Measurements from ENCODE around the gene GAB2. TPM values are rescaled to one million over a fixed set of nuclear protein-coding genes. Genes with fewer than 3 reads are reported as not detected.

Gene GAB2
- total RNA-seq, 1 donor from 2014 or later, result 14.9 TPM

DNA sequence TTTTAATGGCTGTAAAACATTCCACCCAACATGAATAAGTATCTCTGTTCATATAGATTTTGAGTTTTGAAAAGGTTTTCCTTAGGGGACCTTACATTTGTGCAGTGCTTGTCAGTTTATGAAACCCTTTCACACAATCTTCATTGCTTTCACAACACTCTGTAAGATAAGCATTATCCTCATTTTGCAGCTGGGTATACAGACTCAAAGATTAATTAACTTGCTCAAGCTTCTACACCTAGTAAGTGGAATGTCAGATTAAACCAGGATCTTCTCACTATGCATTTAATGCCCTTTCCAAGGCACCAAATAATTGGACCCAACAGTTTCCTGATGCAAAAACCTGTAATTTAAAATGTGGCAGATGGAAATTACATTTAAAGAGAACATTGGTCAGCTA lies 11.6 kb upstream of the GAB2 start:
- intact Hi-C loops (cut with DNase I), result no loop called here
- DNase-seq (no peak), ATAC-seq (ENCODE audit: poor library complexity) (no peak)

- no peak for DNase-seq
- intact Hi-C loops (cut with DNase I), result no loop called here
- ATAC-seq (ENCODE audit: poor library complexity), result no peak
Measured at GRCh38 chr11:78428773-78429172, 11.2 kb upstream of the GAB2 start.

GRCh38 chr11:78428266-78428636 lies 10.6 kb upstream of the GAB2 start:
- ATAC-seq (ENCODE audit: poor library complexity) (no peak), DNase-seq (no peak)
- intact Hi-C loops (cut with DNase I), result no loop called here

- no peak for DNase-seq
- intact Hi-C loops (cut with DNase I), result no loop called here
- ATAC-seq (ENCODE audit: poor library complexity), result no peak
Measured at GRCh38 chr11:78427615-78428265, 10.1 kb upstream of the GAB2 start.

DNA sequence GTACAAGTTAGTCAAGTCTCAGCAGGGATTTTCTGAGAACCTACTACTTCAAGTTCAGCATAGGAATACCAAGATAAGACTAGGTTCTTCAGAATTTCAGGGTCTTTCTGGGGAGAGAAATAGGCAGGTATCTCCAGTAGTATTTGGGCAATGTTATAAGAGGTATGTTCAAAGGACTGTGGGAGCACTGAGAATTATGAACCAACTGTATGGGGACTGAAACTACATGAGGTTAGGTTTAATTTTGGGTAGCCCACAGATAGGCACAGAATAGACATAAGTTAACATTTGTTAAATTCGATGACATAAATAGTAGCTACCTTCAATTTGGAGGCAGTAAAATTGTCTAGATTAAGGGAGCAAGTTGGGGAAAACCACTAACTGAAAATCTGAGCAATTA lies 9.2 kb upstream of the GAB2 start:
- ATAC-seq (ENCODE audit: poor library complexity) (no peak), DNase-seq (no peak)
- intact Hi-C loops (cut with DNase I), result no loop called here

GRCh38 chr11:78425399-78426070 lies 7.9 kb upstream of the GAB2 start:
- DNase-seq, result no peak
- intact Hi-C loops (cut with DNase I), result no loop called here
- peak; percentile 35 for ATAC-seq (ENCODE audit: poor library complexity)

DNA sequence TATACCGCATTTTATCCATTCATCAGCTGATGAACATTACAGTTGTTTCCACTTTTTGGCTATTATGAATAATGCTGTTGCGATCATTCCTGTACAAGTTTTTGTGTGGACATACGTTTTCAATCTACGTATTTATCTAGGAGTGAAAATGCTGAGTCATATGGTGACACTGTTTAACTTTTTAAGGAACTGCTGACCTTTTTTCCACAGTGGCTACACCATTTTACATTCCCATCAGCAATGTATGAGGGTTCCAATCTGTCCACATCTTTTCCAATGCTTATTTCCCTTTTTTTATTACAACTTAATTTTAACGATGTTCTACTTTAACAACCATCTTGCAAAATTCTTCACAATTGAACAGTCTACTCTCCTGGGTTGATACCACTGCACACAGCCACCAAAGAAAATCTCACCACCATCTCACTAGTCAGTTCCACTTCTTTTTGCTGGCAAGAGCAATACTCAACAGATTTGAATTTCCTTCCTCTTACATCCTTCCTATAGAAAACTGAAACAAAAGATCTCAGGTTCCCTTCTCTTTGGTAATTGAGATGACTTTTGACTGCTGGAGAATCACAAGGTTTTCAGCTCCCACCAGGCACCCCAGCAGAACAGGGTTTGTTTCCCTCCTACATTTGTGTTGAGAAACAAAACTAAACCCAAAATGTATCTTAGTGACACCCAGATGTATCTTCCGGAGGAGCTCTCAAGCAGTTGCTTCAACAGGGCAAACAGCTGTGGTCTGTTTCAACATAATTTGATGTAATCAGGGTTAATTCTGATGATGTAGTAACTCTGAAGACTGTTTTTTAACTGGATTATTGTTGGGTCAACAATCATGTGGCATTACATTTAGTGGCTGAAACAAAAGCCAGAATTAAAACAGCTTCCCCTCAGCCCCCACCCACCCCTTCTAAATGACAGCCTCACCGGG lies 7.0 kb upstream of the GAB2 start:
- ATAC-seq (ENCODE audit: poor library complexity), result peak; percentile 3
- intact Hi-C loops (cut with DNase I), result no loop called here
- DNase-seq, result no peak

- DNase-seq (no peak), ATAC-seq (ENCODE audit: poor library complexity) (no peak)
- intact Hi-C loops (cut with DNase I), result no loop called here
Measured at GRCh38 chr11:78423241-78423640, 5.6 kb upstream of the GAB2 start.

- intact Hi-C loops (cut with DNase I), result no loop called here
- ATAC-seq (ENCODE audit: poor library complexity), result no peak
Measured at GRCh38 chr11:78420796-78421209, 3.2 kb upstream of the GAB2 start.

GRCh38 chr11:78420255-78420764 lies 2.7 kb upstream of the GAB2 start:
- intact Hi-C loops (cut with DNase I), result no loop called here
- DNase-seq, result peak; percentile 82
- ATAC-seq (ENCODE audit: poor library complexity), result peak; percentile 37

More at GRCh38 chr11:78420796-78421209, 3.2 kb upstream of the GAB2 start:
- DNase-seq, result peak; percentile 67

DNA sequence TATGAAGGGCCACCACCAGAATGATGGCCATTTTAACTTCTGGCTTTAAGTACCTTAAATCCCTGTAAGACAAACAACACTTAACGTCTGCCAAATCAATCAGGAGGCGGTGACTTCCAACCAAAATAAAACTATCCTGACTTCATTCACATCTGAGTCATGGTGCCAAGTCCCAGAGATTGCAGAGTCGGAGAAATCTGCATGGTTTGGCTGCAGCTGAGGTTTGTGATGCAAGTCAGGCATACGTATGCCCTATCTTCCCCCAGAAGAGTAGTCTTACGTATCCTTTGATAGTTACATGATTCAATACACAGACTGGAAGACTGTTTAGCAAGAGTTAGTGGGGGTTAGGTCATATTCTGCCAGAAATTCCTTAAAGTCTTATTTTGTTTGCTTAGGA lies 1.7 kb upstream of the GAB2 start:
- DNase-seq (peak; percentile 51), ATAC-seq (ENCODE audit: poor library complexity) (peak; percentile 38)
- intact Hi-C loops (cut with DNase I), result loop anchor here (5.0 to 10.0 kb wide), 3 partner anchors 145 to 257 kb away; no protein-coding TSS in a partner anchor

- intact Hi-C loops (cut with DNase I), result loop anchor here (5.0 to 10.0 kb wide), 3 partner anchors 146 to 256 kb away; no protein-coding TSS in a partner anchor
- ATAC-seq (ENCODE audit: poor library complexity), result no peak
- DNase-seq, result no peak
Measured at GRCh38 chr11:78418584-78419211, 1.1 kb upstream of the GAB2 start.

- ATAC-seq (ENCODE audit: poor library complexity) (peak; percentile 73), DNase-seq (peak; percentile 91)
- intact Hi-C loops (cut with DNase I), result loop anchor here (5.0 to 10.0 kb wide), 3 partner anchors 147 to 256 kb away; no protein-coding TSS in a partner anchor
Measured at GRCh38 chr11:78417888-78418583, 416 bp upstream of the GAB2 start.

- intact Hi-C loops (cut with DNase I), result loop anchor here (5.0 to 10.0 kb wide), 3 partner anchors 148 to 254 kb away; no protein-coding TSS in a partner anchor
- ATAC-seq (ENCODE audit: poor library complexity), result peak; percentile 68
- peak; percentile 90 for DNase-seq
Measured at GRCh38 chr11:78416285-78417174, 1.1 kb downstream of the GAB2 start.

DNA sequence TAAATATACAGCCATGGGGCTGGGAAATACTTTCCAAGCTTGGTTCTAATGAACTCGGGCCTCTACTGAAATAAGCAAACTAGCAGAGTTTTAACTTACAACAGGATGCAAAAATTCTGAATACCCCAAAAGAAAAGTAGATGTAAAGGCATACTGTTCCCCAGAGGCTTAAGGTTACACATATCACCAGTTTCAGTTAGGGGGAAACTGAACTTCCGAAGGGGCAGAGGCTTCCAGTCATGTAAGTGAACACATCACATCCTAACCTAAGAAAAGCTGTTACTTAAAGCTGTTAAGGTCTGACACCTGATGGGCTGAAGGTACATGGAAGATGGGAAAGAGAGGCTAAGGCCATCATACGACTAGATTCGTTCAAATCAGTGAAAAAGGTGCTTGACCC lies 2.3 kb downstream of the GAB2 start:
- intact Hi-C loops (cut with DNase I), result loop anchor here (5.0 to 10.0 kb wide), 3 partner anchors 149 to 253 kb away; no protein-coding TSS in a partner anchor
- ATAC-seq (ENCODE audit: poor library complexity) (no peak), DNase-seq (no peak)

DNA sequence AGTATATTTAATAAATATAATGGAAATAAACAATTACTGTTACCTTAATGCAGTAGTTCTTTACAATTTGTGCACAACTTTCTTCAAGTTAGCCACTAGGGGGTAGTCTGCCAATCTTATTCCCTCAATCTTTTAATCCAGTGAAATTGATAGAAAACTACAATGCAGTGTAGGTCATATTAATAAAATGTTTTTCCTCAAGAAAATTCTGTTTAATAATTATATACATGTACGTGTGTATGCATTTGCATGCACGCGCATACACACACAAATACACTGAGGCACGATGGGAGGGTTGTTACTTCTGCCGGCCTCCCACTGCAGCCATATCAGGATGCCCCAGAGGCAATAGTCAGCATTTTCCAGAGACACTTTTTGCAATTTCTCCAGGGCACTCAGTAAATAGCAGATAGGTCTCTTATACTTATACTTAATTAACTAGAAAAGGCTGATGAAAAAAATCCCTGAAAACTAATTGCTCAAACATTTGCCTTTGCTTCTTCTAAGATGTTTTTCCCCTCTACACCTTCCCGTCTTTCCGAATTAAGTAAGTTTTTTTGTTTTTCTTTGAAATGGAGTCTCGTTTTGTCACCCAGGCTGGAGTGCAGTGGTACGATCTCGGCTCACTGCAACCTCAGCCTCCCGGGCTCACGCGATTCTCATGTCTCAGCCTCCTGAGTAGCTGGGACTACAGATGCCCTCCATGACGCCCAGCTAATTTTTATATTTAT lies 3.1 kb downstream of the GAB2 start:
- DNase-seq (no peak), ATAC-seq (ENCODE audit: poor library complexity) (no peak)
- intact Hi-C loops (cut with DNase I), result loop anchor here (5.0 to 10.0 kb wide), 3 partner anchors 150 to 252 kb away; no protein-coding TSS in a partner anchor

Data from Right ventricle myocardium superior (tissue), 1 donor.